GM18867 (cell line): ENCODE results near the gene SIAH3.
"Not testable (repeated sequence)": the region's sequence is repeated elsewhere in the genome, so short reads cannot be mapped to it uniquely, and the experiment has no call there.

ENCODE experiments used
- ATAC-seq: cut with Tn5 transposase; IDR thresholded peaks from one replicate; pipeline ENCODE4 v1.9.1; 2021; ENCODE audit warnings: mild to moderate bottlenecking, moderate library complexity; ENCODE audit not compliant: unreplicated experiment

SIAH3 gene

GRCh38 chr13:45783346-45784043 lies 68.1 kb downstream of the SIAH3 start:
- no peak for ATAC-seq

GRCh38 chr13:45782327-45783045 lies 69.1 kb downstream of the SIAH3 start:
- ATAC-seq, result no peak

GRCh38 chr13:45781553-45782326 lies 69.8 kb downstream of the SIAH3 start:
- no peak for ATAC-seq

- no peak for ATAC-seq
Observed at GRCh38 chr13:45779901-45780300, 71.7 kb downstream of the SIAH3 start.

- ATAC-seq, result no peak
Observed at GRCh38 chr13:45778882-45779281, 72.7 kb downstream of the SIAH3 start.

GRCh38 chr13:45776748-45777147 lies 74.8 kb downstream of the SIAH3 start:
- ATAC-seq, result no peak

GRCh38 chr13:45775401-45775963 lies 76.1 kb downstream of the SIAH3 start:
- no peak for ATAC-seq

- no peak for ATAC-seq
Observed at GRCh38 chr13:45773944-45774343, 77.6 kb downstream of the SIAH3 start.

- ATAC-seq, result no peak
Observed at GRCh38 chr13:45773236-45773635, 78.3 kb downstream of the SIAH3 start.

- ATAC-seq, result no peak
Observed at GRCh38 chr13:45770886-45771285, 80.7 kb downstream of the SIAH3 start.

- no peak for ATAC-seq
Observed at GRCh38 chr13:45768656-45769479, 82.7 kb downstream of the SIAH3 start.

- ATAC-seq, result no peak
Observed at GRCh38 chr13:45765464-45765863, 86.1 kb downstream of the SIAH3 start.

GRCh38 chr13:45763419-45763818 lies 88.1 kb downstream of the SIAH3 start:
- ATAC-seq, result no peak

GRCh38 chr13:45757589-45757988 lies 94.0 kb downstream of the SIAH3 start:
- not testable (repeated sequence) for ATAC-seq

GRCh38 chr13:45756498-45756897 lies 95.1 kb downstream of the SIAH3 start:
- ATAC-seq, result not testable (repeated sequence)

- ATAC-seq, result no peak
Observed at GRCh38 chr13:45752510-45752909, 99.0 kb downstream of the SIAH3 start.

- no peak for ATAC-seq
Observed at GRCh38 chr13:45751885-45752284, 99.7 kb downstream of the SIAH3 start.

GRCh38 chr13:45750566-45750965 lies 101.0 kb downstream of the SIAH3 start:
- no peak for ATAC-seq

- ATAC-seq, result no peak
Observed at GRCh38 chr13:45748941-45749759, 102.4 kb downstream of the SIAH3 start.

GRCh38 chr13:45747071-45747470 lies 104.5 kb downstream of the SIAH3 start:
- ATAC-seq, result no peak
